Loucy (cell line): ENCODE data around the gene RAD51B.
A peak's percentile ranks its signal among the peaks of the same experiment; 100 is the strongest.

Source experiments
- H2AFZ ChIP-seq: fragments of 200-600 bp; sonication (generic); 2 replicates; pipeline ENCODE4 v1.6.0; 2016; ENCODE audit warnings: antibody characterized with exemption, mild to moderate bottlenecking, low read length, moderate library complexity
- H3F3A ChIP-seq: fragments of 200-600 bp; 2 replicates; pipeline ENCODE4 v1.6.0; 2016; ENCODE audit warnings: antibody characterized with exemption, low read depth, mild to moderate bottlenecking
- H3K27me3 ChIP-seq: fragments of 200-600 bp; sonication (generic); 2 replicates; pipeline ENCODE4 v1.6.1; 2014; ENCODE audit warnings: low read length, mild to moderate bottlenecking; ENCODE audit not compliant: insufficient read depth, poor library complexity, severe bottlenecking
- H3K36me3 ChIP-seq: fragments of 200-600 bp; sonication (generic); 2 replicates; pipeline ENCODE4 v1.6.1; 2016; ENCODE audit warnings: low read length; ENCODE audit not compliant: insufficient read depth
- H3K4me1 ChIP-seq: fragments of 200-600 bp; sonication (generic); 2 replicates; pipeline ENCODE4 v1.5.1; 2014; ENCODE audit warnings: low read length, mild to moderate bottlenecking; ENCODE audit not compliant: insufficient read depth, poor library complexity, severe bottlenecking
- H3K4me2 ChIP-seq: fragments of 200-600 bp; sonication (generic); 2 replicates; pipeline ENCODE4 v1.6.0; 2014; ENCODE audit warnings: antibody characterized with exemption, low read length, low read depth, mild to moderate bottlenecking; ENCODE audit not compliant: poor library complexity, severe bottlenecking
- H3K4me3 ChIP-seq: fragments of 200-600 bp; sonication (generic); 2 replicates; pipeline ENCODE4 v1.5.1; 2014; ENCODE audit warnings: low read length, mild to moderate bottlenecking, mixed read lengths; ENCODE audit not compliant: poor library complexity, severe bottlenecking
- H3K79me2 ChIP-seq: fragments of 200-600 bp; sonication (generic); 2 replicates; pipeline ENCODE4 v1.6.1; 2014; ENCODE audit warnings: low read length; ENCODE audit not compliant: insufficient read depth
- H3K9ac ChIP-seq: fragments of 200-600 bp; sonication (generic); 2 replicates; pipeline ENCODE4 v1.6.0; 2014; ENCODE audit warnings: mild to moderate bottlenecking, low read depth, low read length, moderate library complexity; ENCODE audit not compliant: poor library complexity, severe bottlenecking
- H3K9me2 ChIP-seq: fragments of 200-600 bp; sonication (generic); replicated peaks from 2 replicates; pipeline ENCODE4 v1.6.1; 2016; ENCODE audit warnings: low read depth, low read length, mixed read lengths
- H3K9me3 ChIP-seq: fragments of 200-600 bp; sonication (generic); 2 replicates; pipeline ENCODE4 v1.6.1; 2014; ENCODE audit warnings: mild to moderate bottlenecking, antibody characterized with exemption, low read length, low read depth; ENCODE audit not compliant: insufficient read depth
- H4K20me1 ChIP-seq: fragments of 200-600 bp; sonication (generic); 2 replicates; pipeline ENCODE4 v1.6.0; 2014; ENCODE audit warnings: antibody characterized with exemption, low read length, mild to moderate bottlenecking; ENCODE audit not compliant: insufficient read depth, poor library complexity, severe bottlenecking
- CTCF ChIP-seq: fragments of 200-600 bp; sonication (generic); conservative IDR thresholded peaks from 2 replicates; pipeline ENCODE4 v1.5.1; 2014; ENCODE audit warnings: mild to moderate bottlenecking, antibody characterized with exemption, low read length
- EZH2phosphoT487 ChIP-seq: fragments of 200-600 bp; IDR thresholded peaks from 2 replicates; pipeline ENCODE4 v1.6.1; 2018; ENCODE audit warnings: antibody characterized with exemption, mild to moderate bottlenecking, moderate library complexity, borderline replicate concordance

The RAD51B gene

GRCh38 chr14:68271913-68272391, 452.4 kb downstream of the RAD51B start:
- Histone ChIP-seq H2AFZ (no peak overlapping the region), H3F3A (no peaks in the 10 kb centered on the region), H3K27me3 (no peaks in the 10 kb centered on the region), H3K4me1 (peaks cover 58% of the 10 kb centered on the region), H3K79me2 (no peaks in the 10 kb centered on the region), H3K4me2 (no peak overlapping the region), H4K20me1 (no peaks in the 10 kb centered on the region), H3K9me2 (no peaks in the 10 kb centered on the region), H3K4me3 (no peak overlapping the region), H3K9me3 (no peaks in the 10 kb centered on the region), H3K9ac (no peak overlapping the region), H3K36me3 (no peaks in the 10 kb centered on the region)
- TF ChIP-seq EZH2phosphoT487 = no peak

- Histone ChIP-seq H3K4me1 (peaks cover 50% of the 10 kb centered on the region), H3F3A (no peaks in the 10 kb centered on the region), H2AFZ (no peak overlapping the region), H3K4me2 (no peak overlapping the region), H3K79me2 (no peaks in the 10 kb centered on the region), H3K36me3 (no peaks in the 10 kb centered on the region), H3K9me2 (no peaks in the 10 kb centered on the region), H3K9me3 (no peaks in the 10 kb centered on the region), H3K27me3 (no peaks in the 10 kb centered on the region), H4K20me1 (no peaks in the 10 kb centered on the region), H3K9ac (no peak overlapping the region), H3K4me3 (no peak overlapping the region)
- TF ChIP-seq CTCF (no peak), EZH2phosphoT487 (no peak)
These were observed 453.8 kb downstream of the RAD51B start for GRCh38 chr14:68273413-68273812.

DNA sequence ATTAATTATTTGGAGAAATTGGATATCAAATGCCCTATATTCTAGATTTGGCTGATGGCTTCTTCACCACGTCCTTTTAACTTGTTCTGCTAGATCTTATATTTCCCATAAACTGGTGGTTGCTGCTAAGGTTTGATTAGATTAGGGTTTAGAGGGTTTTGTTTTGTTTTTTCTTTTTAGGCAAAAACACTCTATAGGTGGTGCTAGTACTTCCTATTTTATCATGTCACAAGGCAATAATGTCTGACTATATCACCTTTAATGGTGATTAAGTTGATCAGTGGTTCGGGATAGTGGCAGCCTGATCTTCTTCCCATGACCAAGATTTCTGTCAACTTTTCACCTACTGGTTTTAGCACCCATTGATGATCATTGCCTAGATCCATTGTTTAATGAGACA, 455.1 kb downstream of the RAD51B start:
- Histone ChIP-seq H3K9me3 (no peaks in the 10 kb centered on the region), H2AFZ (peak overlapping the region; percentile 53), H3K27me3 (no peaks in the 10 kb centered on the region), H3F3A (no peaks in the 10 kb centered on the region), H3K9me2 (no peaks in the 10 kb centered on the region), H3K36me3 (no peaks in the 10 kb centered on the region), H4K20me1 (no peaks in the 10 kb centered on the region), H3K4me1 (peaks cover 50% of the 10 kb centered on the region), H3K4me3 (no peak overlapping the region), H3K4me2 (peak overlapping the region; percentile 38), H3K9ac (peak overlapping the region; percentile 20), H3K79me2 (no peaks in the 10 kb centered on the region)
- no peak for TF ChIP-seq EZH2phosphoT487
- TF ChIP-seq CTCF = peak; percentile 51
